Fibroblast of villous mesenchyme (primary cell): ENCODE results near the gene MVK. TPM values are rescaled to one million over a fixed set of nuclear protein-coding genes. Genes with fewer than 3 reads are reported as not detected.
A peak's percentile ranks its signal among the peaks of the same experiment; 100 is the strongest.

Experiments
- DNase-seq: peaks from one replicate; pipeline ENCODE4 v3.0.0-alpha.2; 2010; ENCODE audit warnings: low read depth
- H3K4me3 ChIP-seq: 2 replicates; pipeline ENCODE4 v1.5.1; 2011; ENCODE audit warnings: low read depth, mild to moderate bottlenecking, low read length
- CTCF ChIP-seq: IDR thresholded peaks from 2 replicates; pipeline ENCODE4 v1.5.1; 2012; ENCODE audit warnings: low read depth, mild to moderate bottlenecking, low read length; ENCODE audit not compliant: insufficient read depth
- total RNA-seq: library from RNA; depleted of rRNA; stranded (reverse); fragments of >200 nt; gene quantifications from 2 replicates; pipeline ENCODE4 v1.2.3, GENCODE V29; 2012

Gene MVK
- total RNA-seq, 1 donor: 29.8 TPM

GRCh38 chr12:109621901-109622364 lies 48.3 kb downstream of the MVK start:
- H3K4me3 ChIP-seq: no peak overlapping the region
- no peak for TF ChIP-seq CTCF
- no peak for DNase-seq

DNA sequence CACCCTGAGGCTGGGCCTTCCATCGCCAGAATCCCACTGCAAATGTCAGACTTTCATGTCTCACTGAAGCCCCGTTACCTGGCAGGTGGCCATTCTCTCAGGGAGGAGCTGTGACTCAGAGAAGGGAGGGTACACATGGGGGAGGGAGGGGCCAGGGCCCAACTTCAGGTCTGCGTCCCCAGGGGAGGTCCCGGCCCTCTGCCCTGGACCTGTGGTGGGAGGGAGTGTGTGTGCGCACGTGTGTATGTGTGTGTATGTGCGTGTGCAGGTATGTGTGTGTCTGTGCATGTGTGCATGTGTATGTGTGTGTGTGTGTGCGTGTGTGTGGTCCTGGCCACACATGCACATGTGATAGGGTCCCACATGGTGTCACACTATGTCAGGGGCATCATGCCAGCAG lies 50.9 kb downstream of the MVK start:
- H3K4me3 ChIP-seq: no peak overlapping the region
- no peak for TF ChIP-seq CTCF

DNA sequence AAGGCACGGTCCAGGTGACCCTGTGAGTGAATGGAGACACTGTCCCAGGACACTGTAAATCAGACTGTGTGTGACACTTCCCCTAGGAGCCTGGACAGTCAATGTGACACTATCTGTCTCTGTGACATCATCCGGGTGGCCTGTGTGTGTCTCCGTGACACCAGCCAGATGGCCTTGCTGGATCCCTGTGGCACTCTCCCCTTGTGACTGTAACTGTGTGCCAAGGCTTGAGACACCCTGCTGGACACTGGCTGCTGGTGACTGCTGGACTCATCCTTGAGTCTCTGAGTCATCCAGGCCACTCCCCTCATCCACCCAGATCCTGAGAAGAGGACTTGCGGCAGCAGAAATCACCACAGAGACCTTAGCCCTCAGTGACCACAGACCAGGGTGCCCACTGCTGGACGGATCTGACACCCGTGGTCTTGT lies 51.6 kb downstream of the MVK start:
- TF ChIP-seq CTCF: peak; percentile 7
- no peak overlapping the region for H3K4me3 ChIP-seq
- DNase-seq: peak; percentile 48

More for the DNA sequence above, 50.9 kb downstream of the MVK start:
- no peak for DNase-seq

GRCh38 chr12:109625749-109626377 lies 52.3 kb downstream of the MVK start:
- DNase-seq: no peak
- no peak for TF ChIP-seq CTCF

GRCh38 chr12:109626378-109627115 lies 53.0 kb downstream of the MVK start:
- DNase-seq: no peak
- no peak for TF ChIP-seq CTCF
- no peak overlapping the region for H3K4me3 ChIP-seq

More at GRCh38 chr12:109625749-109626377, 52.3 kb downstream of the MVK start:
- no peak overlapping the region for H3K4me3 ChIP-seq

DNA sequence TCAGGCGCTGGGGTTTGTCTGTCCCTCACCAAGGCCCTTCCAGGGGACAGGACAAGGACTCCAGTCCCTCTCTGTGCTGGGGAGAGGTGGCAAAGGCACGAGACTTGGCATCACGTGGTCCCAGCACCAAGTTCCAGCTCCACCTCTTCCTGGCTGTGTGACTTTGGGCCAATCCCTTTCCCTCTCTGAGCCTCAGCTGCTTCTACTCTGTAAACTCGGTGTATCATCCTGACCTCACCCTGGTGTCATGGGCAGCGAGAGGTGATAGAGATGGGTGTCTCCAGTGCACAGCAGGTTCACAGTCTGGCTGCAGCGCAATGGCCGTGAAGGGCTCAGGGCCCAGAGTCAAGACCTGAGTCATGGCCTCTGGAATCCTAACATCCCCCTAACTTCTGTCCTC lies 54.0 kb downstream of the MVK start:
- no peak for TF ChIP-seq CTCF
- no peak overlapping the region for H3K4me3 ChIP-seq
- no peak for DNase-seq

GRCh38 chr12:109630107-109630506 lies 56.5 kb downstream of the MVK start:
- no peak for DNase-seq
- H3K4me3 ChIP-seq: no peak overlapping the region
- no peak for TF ChIP-seq CTCF
